T1000 (cell line): ENCODE data around the gene ACOX3.
"Not testable (repeated sequence)": the region's sequence is repeated elsewhere in the genome, so short reads cannot be mapped to it uniquely, and the experiment has no call there.

Experiments used
- DNase-seq: peaks from one replicate; lab custom pipeline; 2025; ENCODE audit warnings: mixed read lengths; lab: John Stamatoyannopoulos, UW

ACOX3 gene

GRCh38 chr4:8386731-8387130 is 53.8 kb downstream of the ACOX3 start:
- no peak for DNase-seq

GRCh38 chr4:8386131-8386530 is 54.4 kb downstream of the ACOX3 start:
- DNase-seq = not testable (repeated sequence)

DNA sequence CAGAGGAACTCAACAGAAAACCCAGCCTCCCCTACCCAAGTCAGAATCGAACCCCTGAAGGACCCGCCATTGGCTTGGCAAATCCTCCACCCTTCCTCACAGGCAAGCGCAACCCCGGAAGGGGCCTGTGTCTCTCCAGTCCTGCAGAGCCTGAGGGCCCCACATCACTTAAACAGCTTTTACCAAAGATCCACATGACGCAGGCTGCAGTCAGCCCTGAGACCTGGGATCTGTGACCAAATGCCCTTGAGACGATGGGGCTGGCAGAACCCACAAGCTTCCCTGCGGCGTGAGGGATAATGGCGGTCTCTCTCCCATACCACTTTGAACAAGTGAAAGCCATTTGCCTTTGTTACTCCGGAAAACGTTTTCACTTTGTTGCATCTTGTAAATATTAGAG is 54.9 kb downstream of the ACOX3 start:
- DNase-seq = no peak

DNA sequence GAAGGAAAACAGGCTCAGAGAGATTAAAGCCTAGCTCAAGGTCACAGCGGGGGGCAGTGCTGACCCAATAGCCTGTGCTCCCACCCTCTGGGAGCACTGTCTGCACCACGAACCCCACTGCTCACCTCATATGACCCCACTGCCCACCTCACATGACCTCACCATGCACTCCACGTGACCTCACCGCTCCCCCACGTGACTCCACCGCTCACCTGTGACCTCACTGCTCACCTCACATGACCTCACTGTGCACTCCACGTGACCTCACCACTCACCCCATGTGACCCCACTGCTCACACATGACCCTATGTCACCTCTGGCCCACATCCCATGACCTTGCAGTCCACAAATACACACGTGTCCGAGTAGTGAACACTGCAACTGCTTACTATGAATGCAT is 55.4 kb downstream of the ACOX3 start:
- no peak for DNase-seq

- DNase-seq = no peak
Observed at GRCh38 chr4:8384397-8385060, 56.0 kb downstream of the ACOX3 start.

- no peak for DNase-seq
Observed at GRCh38 chr4:8383451-8384160, 56.9 kb downstream of the ACOX3 start.

- no peak for DNase-seq
Observed at GRCh38 chr4:8383016-8383415, 57.5 kb downstream of the ACOX3 start.

DNA sequence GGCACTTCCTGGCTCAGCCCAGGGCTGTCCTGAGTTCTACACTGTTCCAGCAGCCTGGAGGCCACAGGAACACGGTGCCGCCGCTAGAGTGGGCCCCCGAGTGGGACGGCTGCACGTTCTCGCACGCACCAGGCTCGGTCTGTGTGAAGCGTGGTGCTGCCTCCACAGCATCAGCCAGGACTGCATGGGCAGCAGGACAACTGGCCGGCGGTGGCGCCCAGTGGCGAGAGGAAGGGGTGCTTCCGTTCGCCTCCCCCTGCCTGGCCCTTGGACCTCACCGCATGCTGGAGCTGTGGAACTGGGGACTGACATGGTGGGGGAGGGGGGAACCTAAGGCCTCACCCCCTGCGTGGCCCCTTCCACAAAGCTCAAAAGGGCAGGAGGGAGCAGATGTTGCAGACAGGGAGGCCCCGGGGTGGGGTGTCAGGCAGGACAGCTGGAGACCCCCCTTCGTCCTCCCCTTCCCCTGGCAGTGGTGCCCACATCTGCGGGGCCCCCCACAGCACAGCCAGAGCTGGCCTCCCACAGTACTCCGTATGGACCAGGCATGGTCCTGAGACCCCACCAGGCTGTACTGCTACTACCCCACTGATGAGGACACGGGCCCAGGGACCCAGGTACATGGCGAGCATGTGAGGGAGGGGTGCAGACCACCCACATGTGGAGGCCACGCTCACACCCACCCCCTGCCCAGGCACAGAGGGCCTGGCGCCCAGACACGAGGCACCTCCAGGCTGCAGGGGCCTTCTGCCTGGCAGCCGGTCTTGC is 58.5 kb downstream of the ACOX3 start:
- no peak for DNase-seq

DNA sequence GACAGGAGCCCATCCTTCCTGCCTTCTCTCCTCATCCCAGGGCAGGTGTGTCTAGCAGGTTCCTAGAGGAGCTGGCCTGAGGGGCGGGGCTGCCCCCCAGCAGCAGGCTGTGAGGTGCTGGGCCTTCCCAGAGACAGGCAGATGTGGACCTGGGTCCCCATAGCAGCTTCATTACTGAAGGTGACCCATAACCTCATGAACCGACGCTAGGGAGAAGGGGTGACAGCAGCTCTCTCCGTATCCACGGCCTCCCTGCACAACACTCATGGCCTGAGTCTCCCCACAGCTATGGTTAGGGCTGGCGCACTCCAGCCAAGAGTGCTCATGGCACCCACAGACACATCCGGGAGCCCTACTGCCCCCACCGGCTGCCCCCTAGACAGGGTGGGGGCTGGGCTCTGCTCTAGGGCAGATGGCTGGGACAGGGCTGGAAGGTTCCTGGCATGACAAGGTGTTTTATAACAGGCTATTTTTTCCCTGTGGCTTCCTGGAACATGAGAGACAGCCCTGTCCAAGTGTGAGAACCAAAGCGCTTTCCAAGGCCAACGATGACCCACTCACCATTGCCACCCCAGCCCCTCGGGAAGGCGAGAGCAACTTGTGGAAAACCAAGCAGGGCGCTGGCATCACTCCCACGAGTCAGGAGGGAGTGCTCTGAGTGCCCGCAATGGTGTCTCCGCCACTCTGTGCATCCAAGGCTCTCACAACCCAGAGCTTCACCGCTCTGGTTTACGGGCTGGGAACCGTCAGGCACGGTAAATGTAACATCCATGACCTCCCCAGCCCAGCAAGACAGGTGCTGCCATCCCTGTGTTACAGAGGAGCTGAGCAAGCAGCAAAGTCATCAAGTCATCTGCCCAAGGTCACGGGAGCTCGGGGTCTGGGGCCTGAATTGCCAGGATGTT is 59.8 kb downstream of the ACOX3 start:
- no peak for DNase-seq

- no peak for DNase-seq
Observed at GRCh38 chr4:8379771-8380170, 60.8 kb downstream of the ACOX3 start.

DNA sequence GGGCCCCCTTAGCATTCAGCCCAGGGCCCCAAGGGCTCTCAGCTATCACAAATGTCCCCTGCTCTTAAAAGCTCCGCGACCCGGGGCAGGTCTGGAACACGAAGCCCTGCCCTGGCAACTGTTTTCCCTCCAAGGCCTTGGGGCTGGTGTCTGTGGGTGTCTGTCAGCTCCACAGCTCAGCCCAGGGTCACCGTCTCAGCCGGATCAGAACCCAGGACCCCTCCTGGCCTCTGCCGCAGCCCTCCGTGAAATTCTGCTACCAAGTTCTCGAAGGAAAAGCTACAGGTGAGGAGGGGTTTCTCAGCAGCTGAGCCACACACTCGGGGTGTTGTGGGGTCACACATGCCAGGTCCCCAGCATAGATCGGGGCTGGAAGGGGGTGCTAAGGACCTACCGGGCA is 61.2 kb downstream of the ACOX3 start:
- no peak for DNase-seq

DNA sequence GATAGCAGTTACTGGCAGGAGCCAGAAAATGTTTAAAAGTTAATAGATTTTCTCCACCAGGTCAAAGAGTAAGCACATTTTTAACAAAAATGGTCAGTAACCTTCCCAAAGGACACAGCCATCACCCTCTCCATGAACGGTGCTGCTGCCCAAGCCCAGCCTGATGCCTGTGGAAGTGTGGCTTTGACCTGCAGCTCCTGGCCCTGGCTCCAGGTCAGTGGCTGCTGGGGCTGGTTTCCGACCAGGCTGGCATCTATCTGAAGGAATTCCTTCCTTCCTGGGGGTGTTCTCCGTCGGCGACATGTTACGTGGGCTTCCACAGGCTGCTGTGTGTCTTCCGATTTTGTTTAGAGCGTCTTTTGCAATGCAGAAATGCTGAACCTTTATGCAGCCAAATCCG is 61.7 kb downstream of the ACOX3 start:
- DNase-seq = no peak

GRCh38 chr4:8378101-8378724 is 62.3 kb downstream of the ACOX3 start:
- no peak for DNase-seq

DNA sequence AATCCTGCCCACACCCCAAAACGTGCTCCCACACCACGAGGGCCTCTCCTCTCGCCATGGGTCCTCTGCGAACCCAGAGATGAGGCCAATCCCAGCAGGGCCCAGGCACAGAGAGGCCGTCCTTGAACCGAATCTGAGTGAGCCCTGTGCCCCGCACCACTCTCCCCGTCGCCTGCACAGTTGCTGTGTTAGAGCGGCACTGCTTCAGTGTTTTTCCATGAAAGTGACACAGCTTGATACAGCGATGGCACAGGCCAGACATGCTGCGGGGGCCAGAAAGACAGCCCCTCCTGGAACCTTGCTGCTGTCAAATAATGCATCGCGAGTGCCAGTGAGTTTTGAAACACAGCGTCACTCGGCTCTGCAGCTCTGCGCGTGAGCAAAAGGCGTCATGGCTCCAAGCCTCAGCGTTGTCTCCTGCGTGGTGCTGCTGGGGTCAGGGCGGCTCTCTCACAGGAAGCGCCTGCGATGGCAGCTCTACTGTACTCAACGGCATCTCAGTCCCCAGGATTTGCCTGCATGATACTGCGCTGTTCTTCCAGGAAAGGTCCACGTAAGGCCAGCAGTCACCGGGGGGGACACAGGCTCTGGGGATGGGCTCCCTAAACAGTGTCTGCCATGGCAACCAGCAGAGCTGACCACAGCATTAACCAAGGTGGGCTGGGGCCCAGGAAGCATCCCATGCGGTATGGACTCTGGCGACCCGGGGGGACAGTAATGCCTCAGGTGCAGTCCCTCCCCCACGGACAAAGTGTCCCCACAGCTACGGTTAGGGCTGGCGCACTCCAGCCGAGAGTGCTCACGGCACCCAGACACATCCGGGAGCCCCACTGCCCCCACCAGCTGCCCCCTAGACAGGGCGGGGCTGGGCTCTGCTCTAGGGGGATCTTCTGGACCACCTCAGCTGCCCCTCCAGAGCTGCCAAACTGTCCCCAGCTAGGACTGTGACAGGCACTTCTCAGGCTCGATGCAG is 63.1 kb downstream of the ACOX3 start:
- DNase-seq = no peak

GRCh38 chr4:8376361-8377102 is 64.0 kb downstream of the ACOX3 start:
- no peak for DNase-seq

- DNase-seq = no peak
Observed at GRCh38 chr4:8374851-8375649, 65.5 kb downstream of the ACOX3 start.

DNA sequence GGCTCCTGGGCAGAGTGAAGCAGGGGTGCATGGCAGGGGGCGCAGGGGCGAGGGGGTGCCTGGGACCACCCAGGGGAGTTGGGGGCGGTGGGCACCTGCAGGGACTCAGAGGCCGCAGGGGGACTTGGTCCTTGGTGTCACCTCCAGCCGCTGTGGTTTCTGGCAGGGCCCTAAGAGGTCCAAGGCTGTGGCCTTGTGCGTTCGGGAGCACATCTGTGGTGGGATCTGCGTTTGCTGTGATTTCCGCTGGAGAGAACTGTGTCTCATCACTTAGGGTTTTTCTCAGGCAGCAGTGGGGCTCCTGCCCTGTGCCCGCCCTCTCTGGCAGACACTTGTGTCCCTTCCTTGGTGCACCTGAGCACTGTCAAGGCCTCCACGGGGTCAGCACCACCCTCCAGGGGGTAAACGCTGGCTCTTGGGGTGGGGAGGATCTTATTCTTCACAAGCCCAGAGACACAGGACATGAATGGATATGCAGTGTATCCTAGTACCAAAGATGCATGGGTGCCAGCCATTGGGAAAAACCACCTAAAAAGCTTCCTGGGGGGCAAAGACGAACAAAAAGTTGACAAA is 66.5 kb downstream of the ACOX3 start:
- DNase-seq = no peak

- no peak for DNase-seq
Observed at GRCh38 chr4:8373270-8373972, 67.1 kb downstream of the ACOX3 start.
